Hepatocyte (in vitro differentiated cells): ENCODE results near the gene ARL13B.

Experiments
- CTCF ChIP-seq: fragments of 200-600 bp; sonication (generic); IDR thresholded peaks from 2 replicates; pipeline ENCODE4 v1.5.1; 2016; ENCODE audit warnings: antibody characterized with exemption, mild to moderate bottlenecking; ENCODE audit not compliant: poor library complexity
- EZH2phosphoT487 ChIP-seq: fragments of 200-600 bp; sonication (generic); IDR thresholded peaks from one replicate; pipeline ENCODE4 v1.6.1; 2018; ENCODE audit warnings: antibody characterized with exemption, mild to moderate bottlenecking, low read depth, moderate library complexity; ENCODE audit not compliant: unreplicated experiment, severe bottlenecking

GRCh38 chr3:93969443-93969842 lies 10.5 kb upstream of the ARL13B start:
- TF ChIP-seq CTCF (no peak), EZH2phosphoT487 (no peak)
